K562 (cell line): ENCODE data around the gene ING4. TPM values are rescaled to one million over a fixed set of nuclear protein-coding genes. Genes with fewer than 3 reads are reported as not detected.

Experiments
- ATAC-seq: fragments of 200-7000 bp; cut with Tn5 transposase; 3 replicates; pipeline ENCODE4 v1.9.1; 2020; ENCODE audit warnings: moderate library complexity
- BruUV-seq: library from RNA; stranded (reverse); fragments of 400-500 nt; replicated peaks from 2 replicates; lab custom pipeline; 2021; lab: Mats Ljungman, UMichigan
- CTCF ChIA-PET: fragments of 300-600 bp; formaldehyde crosslinking; extraction: SDS; loops from one replicate; lab custom pipeline; 2021; ENCODE audit warnings: low intra/inter-chr PET ratio; lab: Yijun Ruan, JAX
- POLR2A ChIA-PET: fragments of 300-600, 350-650 bp; sonication (Branson Sonifier 250); formaldehyde crosslinking; extraction: SDS; loops from one replicate; lab custom pipeline; 2021; ENCODE audit warnings: antibody characterized with exemption, inconsistent platforms; lab: Yijun Ruan, JAX
- DNase-seq, 4 experiments: peaks; one replicate each; pipeline versions ENCODE4 v3.0.0 to v3.0.0-alpha.2; 2011 to 2018; ENCODE audit warnings: low spot score in 3 of 4, mixed read lengths in 3 of 4; ENCODE audit errors: extremely low read depth in 1 of 4
- FAIRE-seq: peaks from 2 replicates; lab custom pipeline; 2011; peaks lifted over from hg19 to GRCh38; lab: Jason Lieb, UNC
- H2AFZ ChIP-seq: 2 replicates; pipeline ENCODE4 v1.6.0; 2011; ENCODE audit warnings: low read depth, low read length, control low read depth, inconsistent platforms
- H3K27ac ChIP-seq: fragments of 200-600 bp; 3 replicates; pipeline ENCODE4 v1.8.0; 2011; ENCODE audit warnings: low read depth, mild to moderate bottlenecking, control low read depth, inconsistent platforms, low read length, moderate library complexity, mixed read lengths; ENCODE audit errors: extremely low read depth
- H3K27me3 ChIP-seq, 2 experiments: fragments of 300-600 bp in 1 of 2; 2 replicates in 1 of 2; 3 replicates in 1 of 2; pipeline versions ENCODE4 v1.6.0 to v1.8.0; 2011; ENCODE audit warnings: inconsistent platforms in 2 of 2, low read length in 2 of 2, mild to moderate bottlenecking in 1 of 2, mixed read lengths in 1 of 2, moderate library complexity in 1 of 2; ENCODE audit not compliant: control insufficient read depth in 2 of 2, insufficient read depth in 2 of 2
- H3K36me3 ChIP-seq: fragments of 300-600 bp; 3 replicates; pipeline ENCODE4 v1.8.0; 2011; ENCODE audit warnings: mild to moderate bottlenecking, low read length, inconsistent platforms; ENCODE audit not compliant: control insufficient read depth, insufficient read depth
- H3K4me1 ChIP-seq, 2 experiments: fragments of 200-600 bp in 1 of 2; replicated peaks in 1 of 2; 2 replicates in 1 of 2; 3 replicates in 1 of 2; pipeline versions ENCODE4 v1.5.1 to v1.8.0; 2011; ENCODE audit warnings: inconsistent platforms in 2 of 2, low read length in 2 of 2, mild to moderate bottlenecking in 1 of 2, mixed read lengths in 1 of 2, moderate library complexity in 1 of 2; ENCODE audit not compliant: control insufficient read depth in 2 of 2, insufficient read depth in 2 of 2
- H3K4me2 ChIP-seq: 2 replicates; pipeline ENCODE4 v1.6.1; 2011; ENCODE audit warnings: low read length, control low read depth, inconsistent platforms, mixed read lengths; ENCODE audit not compliant: insufficient read depth
- H3K4me3 ChIP-seq: fragments of 200-600 bp; sonication (generic), shearing (Covaris generic); 2 replicates; pipeline ENCODE4 v1.5.1; 2016; ENCODE audit warnings: control low read depth, inconsistent platforms
- H3K79me2 ChIP-seq: fragments of 200-600 bp; 3 replicates; pipeline ENCODE4 v1.8.0; 2011; ENCODE audit warnings: low read length, inconsistent platforms; ENCODE audit not compliant: control insufficient read depth, insufficient read depth
- H3K9ac ChIP-seq, 2 experiments: 2 replicates each; pipeline versions ENCODE4 v1.6.0 to v1.6.1; 2011; ENCODE audit warnings: low read depth in 2 of 2, low read length in 2 of 2, control low read depth in 1 of 2, inconsistent platforms in 1 of 2, mild to moderate bottlenecking in 1 of 2, mixed read lengths in 1 of 2; ENCODE audit not compliant: insufficient read depth in 1 of 2
- H3K9me1 ChIP-seq: one replicate; pipeline ENCODE4 v1.6.0; 2011; ENCODE audit warnings: inconsistent platforms, mild to moderate bottlenecking, low read length, moderate library complexity; ENCODE audit not compliant: control insufficient read depth, insufficient read depth
- H3K9me3 ChIP-seq: replicated peaks from 2 replicates; pipeline ENCODE4 v1.5.1; 2011; ENCODE audit warnings: low read depth, low read length, inconsistent platforms; ENCODE audit not compliant: control insufficient read depth, insufficient read depth
- H4K20me1 ChIP-seq: replicated peaks from 2 replicates; pipeline ENCODE4 v1.6.1; 2011; ENCODE audit warnings: low read length, inconsistent platforms, mixed read lengths; ENCODE audit not compliant: control insufficient read depth, insufficient read depth
- EGR1 ChIP-seq: fragments of 450-650 bp; conservative IDR thresholded peaks from 2 replicates; pipeline ENCODE4 v1.6.1; 2017; ENCODE audit warnings: mild to moderate bottlenecking
- ZC3H8 ChIP-seq: fragments of 450-650 bp; IDR thresholded peaks from 2 replicates; pipeline ENCODE4 v1.6.1; 2017
- WGBS: fragments of 100-300 bp; shearing (Covaris generic); methylation state at CpG from one replicate; pipeline ENCODE4 v1.1.6; 2016; ENCODE audit warnings: low coverage, mixed read lengths; ENCODE audit not compliant: insufficient coverage; ENCODE audit errors: missing lambda C conversion rate; 5-methylcytosine and 5-hydroxymethylcytosine counted together
- in situ Hi-C: fragments of 300-500 bp; cut with MboI; formaldehyde crosslinking; loops from 4 replicates; pipeline ENCODE4 v1.15.0; 2018; ENCODE audit warnings: inconsistent platforms, mixed read lengths
- intact Hi-C: fragments of 100-400 bp; cut with micrococcal nuclease; formaldehyde crosslinking; loops from 2 replicates; pipeline ENCODE4 v1.14.2; 2022
- polyA plus RNA-seq, 8 experiments: library from polyadenylated mRNA; depleted of rRNA in 4 of 8; stranded (reverse) in 5 of 8; unstranded in 3 of 8; fragments of >200 nt; fragmentation: Nextera tagmentation in 2 of 8; fragmentation: Illumina TruSeq in 1 of 8; extraction: Ambion mirVana in 2 of 8; extraction: Trizol in 1 of 8; gene quantifications; 2 replicates each; pipeline versions ENCODE4 v1.2.1 to v1.2.3, GENCODE V29; 2011 to 2014; ENCODE audit warnings: inconsistent platforms in 1 of 8, missing spikeins in 1 of 8
- total RNA-seq, 7 experiments: library from RNA; depleted of rRNA in 6 of 7; stranded (reverse); fragments of >200 nt in 6 of 7; fragmentation: Illumina TruSeq in 2 of 7; extraction: Trizol in 2 of 7; gene quantifications; 2 replicates each; pipeline versions ENCODE4 v1.2.1 to v1.2.3, GENCODE V29; 2011 to 2021; ENCODE audit warnings: low replicate concordance in 1 of 7
- TF ChIP-seq, protein P1 (sequence below): fragments of 450-650 bp; IDR thresholded peaks from 2 replicates; pipeline ENCODE4 v1.6.1; 2018; ENCODE audit not compliant: partially characterized antibody

ING4 gene
- total and polyA plus RNA-seq, 9 of the 15 experiments (the other 6 are each of a cell fraction or from before 2014, with no cell fraction given): 6.6 to 30.2 (median 15.7) TPM

DNA sequence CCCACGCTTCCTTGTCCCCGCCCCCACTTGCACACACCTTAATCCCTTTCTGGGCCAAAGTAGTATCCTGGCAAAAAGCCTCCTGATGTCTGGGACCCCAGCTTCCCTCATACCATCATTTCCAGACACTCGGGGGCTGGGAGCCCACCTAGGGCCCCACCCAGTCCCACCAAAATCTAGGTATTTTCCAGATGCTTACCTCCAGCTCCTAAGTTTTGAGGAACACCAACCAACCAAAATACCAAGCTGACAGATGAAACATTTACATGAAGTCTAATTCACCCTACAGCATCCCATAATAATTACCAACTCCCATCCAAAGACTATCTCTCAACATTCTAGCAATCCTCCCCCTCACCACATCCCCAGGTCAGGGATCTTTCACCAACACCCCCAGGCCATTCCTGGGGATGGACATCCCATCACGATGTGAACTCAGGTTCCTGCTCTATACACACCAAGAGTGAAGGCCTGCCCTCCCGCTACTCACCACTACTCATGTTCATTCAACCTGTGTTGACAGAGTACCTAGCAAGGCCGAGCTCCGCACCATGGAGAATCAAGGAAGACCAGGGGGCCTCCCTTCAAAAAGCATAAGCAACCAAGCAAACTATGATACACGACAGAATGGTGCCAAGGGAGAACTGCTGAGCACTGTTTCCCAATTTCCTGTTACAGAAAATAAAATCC, 54.2 kb downstream of the ING4 start:
- Histone ChIP-seq H3K4me3 (no peak overlapping the region), H3K27ac (peak overlapping the region; percentile 79), H3K79me2 (peaks cover 35% of the 10 kb centered on the region), H3K9me1 (no peaks in the 10 kb centered on the region), H4K20me1 (peaks cover 18% of the 10 kb centered on the region), H3K9me3 (no peaks in the 10 kb centered on the region), H3K27me3 (no peaks in the 10 kb centered on the region), H3K9ac (peak overlapping the region in 1 of 2 experiments; percentile 47; a peak in 1 of 4 replicates), H3K4me1 (peaks cover 37 to 48% of the 10 kb centered on the region in 2 experiments), H3K36me3 (peaks cover 24% of the 10 kb centered on the region), H3K4me2 (peak overlapping the region; percentile 82), H2AFZ (peak overlapping the region; percentile 68)
- intact Hi-C loops (no loop called here), in situ Hi-C loops (no loop called here)
- ATAC-seq: no peak
- TF ChIP-seq, protein P1, sequence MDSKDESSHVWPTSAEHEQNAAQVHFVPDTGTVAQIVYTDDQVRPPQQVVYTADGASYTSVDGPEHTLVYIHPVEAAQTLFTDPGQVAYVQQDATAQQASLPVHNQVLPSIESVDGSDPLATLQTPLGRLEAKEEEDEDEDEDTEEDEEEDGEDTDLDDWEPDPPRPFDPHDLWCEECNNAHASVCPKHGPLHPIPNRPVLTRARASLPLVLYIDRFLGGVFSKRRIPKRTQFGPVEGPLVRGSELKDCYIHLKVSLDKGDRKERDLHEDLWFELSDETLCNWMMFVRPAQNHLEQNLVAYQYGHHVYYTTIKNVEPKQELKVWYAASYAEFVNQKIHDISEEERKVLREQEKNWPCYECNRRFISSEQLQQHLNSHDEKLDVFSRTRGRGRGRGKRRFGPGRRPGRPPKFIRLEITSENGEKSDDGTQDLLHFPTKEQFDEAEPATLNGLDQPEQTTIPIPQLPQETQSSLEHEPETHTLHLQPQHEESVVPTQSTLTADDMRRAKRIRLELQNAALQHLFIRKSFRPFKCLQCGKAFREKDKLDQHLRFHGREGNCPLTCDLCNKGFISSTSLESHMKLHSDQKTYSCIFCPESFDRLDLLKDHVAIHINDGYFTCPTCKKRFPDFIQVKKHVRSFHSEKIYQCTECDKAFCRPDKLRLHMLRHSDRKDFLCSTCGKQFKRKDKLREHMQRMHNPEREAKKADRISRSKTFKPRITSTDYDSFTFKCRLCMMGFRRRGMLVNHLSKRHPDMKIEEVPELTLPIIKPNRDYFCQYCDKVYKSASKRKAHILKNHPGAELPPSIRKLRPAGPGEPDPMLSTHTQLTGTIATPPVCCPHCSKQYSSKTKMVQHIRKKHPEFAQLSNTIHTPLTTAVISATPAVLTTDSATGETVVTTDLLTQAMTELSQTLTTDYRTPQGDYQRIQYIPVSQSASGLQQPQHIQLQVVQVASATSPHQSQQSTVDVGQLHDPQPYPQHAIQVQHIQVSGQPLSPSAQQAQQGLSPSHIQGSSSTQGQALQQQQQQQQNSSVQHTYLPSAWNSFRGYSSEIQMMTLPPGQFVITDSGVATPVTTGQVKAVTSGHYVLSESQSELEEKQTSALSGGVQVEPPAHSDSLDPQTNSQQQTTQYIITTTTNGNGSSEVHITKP: peak; percentile 86
- TF ChIP-seq EGR1: peak; percentile 76
- no peak for TF ChIP-seq ZC3H8
- no TSS peak for BruUV-seq
- no peak for FAIRE-seq
- peak in 1 of 4 experiments; percentile 33 for DNase-seq
- CTCF ChIA-PET: no interaction called here
- WGBS: 27% methylated on average over 7 of the region's 8 CpGs
- POLR2A ChIA-PET: interaction anchor here (0.7 to 1.0 kb wide), 4 partner anchors 40 to 282 kb away, joined by 3 to 5 read pairs (median 4); partner anchors contain the start of gene NOP2
